ENCODE data around the gene ATP12A. TPM values are rescaled to one million over a fixed set of nuclear protein-coding genes. Genes with fewer than 3 reads are reported as not detected.

Gene ATP12A
- total RNA-seq, 1 donor from 2014 or later = not detected

DNA sequence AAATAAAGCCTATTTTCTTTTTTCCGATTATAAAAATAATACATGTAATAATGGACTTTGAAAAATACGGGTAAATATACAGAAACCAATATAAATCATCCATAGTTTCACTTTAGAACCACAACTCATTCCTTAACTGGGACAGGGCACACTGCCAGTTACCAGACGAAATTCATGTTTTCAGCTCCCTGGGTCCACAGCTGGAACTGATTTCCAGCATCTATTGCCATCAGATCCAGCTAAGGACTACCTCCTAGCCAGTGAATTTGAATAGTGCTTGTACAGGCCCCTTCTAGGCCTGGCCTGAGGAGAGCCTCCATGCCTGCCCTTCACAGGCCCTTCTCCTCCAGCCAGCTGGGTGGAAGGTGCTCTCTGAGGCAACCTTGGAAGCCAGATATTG is 30.0 kb upstream of the ATP12A start:
- H3K79me2 ChIP-seq (ENCODE audit: low read depth) = no peaks in the 10 kb centered on the region
- Mint-ChIP-seq H3K4me1 (no peaks in the 10 kb centered on the region), H3K27ac (peak overlapping the region; percentile 21), H3K36me3 (no peaks in the 10 kb centered on the region), H3K9me3 (peaks cover 2% of the 10 kb centered on the region), H3K4me3 (no peak overlapping the region), H3K27me3 (ENCODE audit: insufficient read depth, low read depth) (peaks cover 2% of the 10 kb centered on the region)
- H3K9me3 ChIP-seq (ENCODE audit: low read depth) = no peaks in the 10 kb centered on the region
- no peaks in the 10 kb centered on the region for H4K20me1 ChIP-seq (ENCODE audit: low read depth)
- H3F3A ChIP-seq (ENCODE audit: low read depth) = no peaks in the 10 kb centered on the region
- H3K4me3 ChIP-seq = no peak overlapping the region
- H3K4me1 ChIP-seq = no peaks in the 10 kb centered on the region
- no peak overlapping the region for H2AFZ ChIP-seq (replicated peaks)
- H3K9ac ChIP-seq = no peak overlapping the region
- TF ChIP-seq CTCF (IDR thresholded peaks at IDR 0.05) (no peak), EZH2 (IDR thresholded peaks at IDR 0.05) (no peak), EZH2phosphoT487 (IDR thresholded peaks at IDR 0.05) (no peak)
- no peaks in the 10 kb centered on the region for H3K36me3 ChIP-seq
- no peak overlapping the region for H3K4me2 ChIP-seq
- DNase-seq (ENCODE audit: low spot score) = no peak
- H3K27me3 ChIP-seq = no peaks in the 10 kb centered on the region
- H3K27ac ChIP-seq = no peak overlapping the region

DNA sequence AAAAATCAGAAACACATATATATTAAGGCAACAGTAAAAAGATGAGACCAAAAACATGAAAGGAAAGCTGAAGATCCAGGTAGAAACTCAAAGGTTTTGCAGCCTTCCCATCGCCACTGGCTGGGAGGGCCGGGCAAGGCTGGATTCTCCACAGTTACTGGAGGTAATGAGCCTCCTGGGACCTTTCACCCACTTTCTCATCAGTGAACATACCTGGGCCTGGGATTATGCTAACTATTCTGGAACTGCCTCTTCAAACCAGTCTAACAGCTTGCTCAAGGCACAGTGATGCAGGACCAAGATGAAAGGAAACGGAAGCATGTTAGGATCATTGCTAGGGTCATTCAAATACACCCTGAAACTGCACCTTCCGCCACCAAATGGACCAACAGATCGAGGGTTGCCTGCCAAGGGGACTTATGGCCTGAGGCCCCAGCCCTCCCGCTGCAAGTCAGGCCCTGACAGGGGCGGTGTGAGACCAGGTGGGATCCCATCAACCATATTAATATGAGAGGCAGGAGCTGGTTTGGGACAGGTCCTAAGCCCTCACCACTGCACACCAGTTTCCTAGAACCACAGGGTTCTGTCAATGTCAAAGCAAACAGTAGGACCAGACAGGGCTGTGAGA is 28.4 kb upstream of the ATP12A start:
- no peaks in the 10 kb centered on the region for H4K20me1 ChIP-seq (ENCODE audit: low read depth)
- no peak overlapping the region for H3K4me3 ChIP-seq
- H3K9ac ChIP-seq = no peak overlapping the region
- H3K27me3 ChIP-seq = no peaks in the 10 kb centered on the region
- Mint-ChIP-seq H3K36me3 (no peaks in the 10 kb centered on the region), H3K9me3 (no peaks in the 10 kb centered on the region), H3K27me3 (ENCODE audit: insufficient read depth, low read depth) (no peaks in the 10 kb centered on the region), H3K4me3 (no peak overlapping the region), H3K4me1 (no peaks in the 10 kb centered on the region), H3K27ac (no peak overlapping the region)
- no peak overlapping the region for H3K4me2 ChIP-seq
- no peaks in the 10 kb centered on the region for H3K4me1 ChIP-seq
- H2AFZ ChIP-seq (replicated peaks) = no peak overlapping the region
- H3K9me3 ChIP-seq (ENCODE audit: low read depth) = no peaks in the 10 kb centered on the region
- H3F3A ChIP-seq (ENCODE audit: low read depth) = no peaks in the 10 kb centered on the region
- no peaks in the 10 kb centered on the region for H3K79me2 ChIP-seq (ENCODE audit: low read depth)
- no peaks in the 10 kb centered on the region for H3K36me3 ChIP-seq
- no peak overlapping the region for H3K27ac ChIP-seq
- DNase-seq (ENCODE audit: low spot score) = no peak
- TF ChIP-seq EZH2 (IDR thresholded peaks at IDR 0.05) (no peak), EZH2phosphoT487 (IDR thresholded peaks at IDR 0.05) (no peak), CTCF (IDR thresholded peaks at IDR 0.05) (no peak)

- Mint-ChIP-seq H3K27ac (no peak overlapping the region), H3K27me3 (ENCODE audit: insufficient read depth, low read depth) (no peaks in the 10 kb centered on the region), H3K4me3 (no peak overlapping the region), H3K36me3 (no peaks in the 10 kb centered on the region), H3K4me1 (no peaks in the 10 kb centered on the region), H3K9me3 (no peaks in the 10 kb centered on the region)
- H4K20me1 ChIP-seq (ENCODE audit: low read depth) = no peaks in the 10 kb centered on the region
- H3K36me3 ChIP-seq = no peaks in the 10 kb centered on the region
- no peak overlapping the region for H2AFZ ChIP-seq (replicated peaks)
- no peaks in the 10 kb centered on the region for H3K4me1 ChIP-seq
- H3K9me3 ChIP-seq (ENCODE audit: low read depth) = no peaks in the 10 kb centered on the region
- H3F3A ChIP-seq (ENCODE audit: low read depth) = no peaks in the 10 kb centered on the region
- H3K27me3 ChIP-seq = no peaks in the 10 kb centered on the region
- no peak overlapping the region for H3K4me3 ChIP-seq
- no peak overlapping the region for H3K4me2 ChIP-seq
- no peak overlapping the region for H3K27ac ChIP-seq
- DNase-seq (ENCODE audit: low spot score) = no peak
- TF ChIP-seq EZH2phosphoT487 (IDR thresholded peaks at IDR 0.05) = no peak
- no peak for TF ChIP-seq CTCF (IDR thresholded peaks at IDR 0.05)
- TF ChIP-seq EZH2 (IDR thresholded peaks at IDR 0.05) = no peak
- no peaks in the 10 kb centered on the region for H3K79me2 ChIP-seq (ENCODE audit: low read depth)
- H3K9ac ChIP-seq = no peak overlapping the region
Observed at GRCh38 chr13:24652359-24652758, 27.8 kb upstream of the ATP12A start.

Measured in neural progenitor cell (in vitro differentiated cells).